ENCODE results near the gene PRKCZ. TPM values are rescaled to one million over a fixed set of nuclear protein-coding genes. Genes with fewer than 3 reads are reported as not detected.

The PRKCZ gene
- total RNA-seq, 1 donor from 2014 or later, result 32.6 TPM

DNA sequence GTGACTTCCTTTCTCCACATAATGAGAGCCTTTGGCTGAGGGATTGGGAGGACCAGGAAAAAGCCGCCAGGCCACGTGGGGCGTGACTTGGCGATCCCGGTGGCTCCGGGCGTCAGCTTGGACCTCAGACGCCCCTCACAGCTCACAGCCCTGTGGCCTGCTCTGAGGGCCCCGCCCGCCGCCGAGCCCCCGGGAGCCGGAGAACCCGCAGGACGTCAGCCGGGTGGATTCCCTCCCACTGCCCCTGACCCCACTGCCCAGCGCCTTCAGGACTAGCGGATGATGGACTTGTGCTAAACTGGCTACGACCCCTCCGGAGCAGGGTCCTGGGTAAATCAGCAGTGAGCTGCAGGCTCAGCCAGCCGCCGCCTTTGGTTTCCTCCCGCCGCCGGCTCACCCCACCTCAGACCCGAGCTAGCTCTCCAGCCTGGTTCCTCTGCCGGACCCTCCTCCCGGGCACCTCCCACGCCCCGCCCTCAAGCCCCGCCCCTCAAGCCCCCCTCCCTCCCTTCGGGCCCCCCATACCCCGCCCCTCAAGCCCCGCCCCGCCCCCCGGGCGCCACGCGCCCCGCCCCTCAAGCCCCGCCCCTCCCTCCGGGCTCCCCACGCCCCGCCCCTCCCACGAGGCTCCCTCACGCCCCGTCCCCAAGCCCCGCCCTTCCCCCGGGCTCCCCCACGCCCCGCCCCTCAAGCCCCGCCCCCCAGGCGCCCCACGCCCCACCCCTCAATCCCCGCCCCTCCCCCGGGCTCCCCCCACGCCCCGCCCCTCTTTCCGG lies 154.4 kb downstream of the PRKCZ start:
- no peaks in the 10 kb centered on the region for H3K36me3 ChIP-seq (ENCODE audit: insufficient read depth, low read length)
- Mint-ChIP-seq H3K36me3 (ENCODE audit: low read depth, unreplicated experiment) (peaks cover 3% of the 10 kb centered on the region), H3K4me3 (ENCODE audit: unreplicated experiment) (no peak overlapping the region), H3K27me3 (ENCODE audit: low read depth, unreplicated experiment) (peaks cover 5% of the 10 kb centered on the region), H3K9me3 (ENCODE audit: unreplicated experiment) (no peaks in the 10 kb centered on the region), H3K27ac (ENCODE audit: unreplicated experiment) (no peak overlapping the region), H3K4me1 (ENCODE audit: low read depth, unreplicated experiment) (peaks cover under 1% of the 10 kb centered on the region)
- no peaks in the 10 kb centered on the region for H3K27me3 ChIP-seq (ENCODE audit: insufficient read depth, low read length)
- H3K4me3 ChIP-seq (ENCODE audit: insufficient read depth, low read depth, low read length), result peak overlapping the region; percentile 60
- peak overlapping the region; percentile 53 for H3K27ac ChIP-seq (ENCODE audit: low read depth, low read length)
- FAIRE-seq (no peak), DNase-seq (ENCODE audit: low read depth) (peak; percentile 38)
- peaks cover 3% of the 10 kb centered on the region for H3K79me2 ChIP-seq (ENCODE audit: insufficient read depth, low read length)
- H2AFZ ChIP-seq (ENCODE audit: low read depth, low read length), result peak overlapping the region; percentile 82
- H3K4me1 ChIP-seq (ENCODE audit: insufficient read depth, low read length), result peaks cover 44% of the 10 kb centered on the region
- H3K9me3 ChIP-seq (ENCODE audit: insufficient read depth, low read depth, low read length), result no peaks in the 10 kb centered on the region
- H4K20me1 ChIP-seq (ENCODE audit: insufficient read depth, low read length), result no peaks in the 10 kb centered on the region
- peak overlapping the region; percentile 69 for H3K9ac ChIP-seq (ENCODE audit: low read length)
- TF ChIP-seq, protein P1, sequence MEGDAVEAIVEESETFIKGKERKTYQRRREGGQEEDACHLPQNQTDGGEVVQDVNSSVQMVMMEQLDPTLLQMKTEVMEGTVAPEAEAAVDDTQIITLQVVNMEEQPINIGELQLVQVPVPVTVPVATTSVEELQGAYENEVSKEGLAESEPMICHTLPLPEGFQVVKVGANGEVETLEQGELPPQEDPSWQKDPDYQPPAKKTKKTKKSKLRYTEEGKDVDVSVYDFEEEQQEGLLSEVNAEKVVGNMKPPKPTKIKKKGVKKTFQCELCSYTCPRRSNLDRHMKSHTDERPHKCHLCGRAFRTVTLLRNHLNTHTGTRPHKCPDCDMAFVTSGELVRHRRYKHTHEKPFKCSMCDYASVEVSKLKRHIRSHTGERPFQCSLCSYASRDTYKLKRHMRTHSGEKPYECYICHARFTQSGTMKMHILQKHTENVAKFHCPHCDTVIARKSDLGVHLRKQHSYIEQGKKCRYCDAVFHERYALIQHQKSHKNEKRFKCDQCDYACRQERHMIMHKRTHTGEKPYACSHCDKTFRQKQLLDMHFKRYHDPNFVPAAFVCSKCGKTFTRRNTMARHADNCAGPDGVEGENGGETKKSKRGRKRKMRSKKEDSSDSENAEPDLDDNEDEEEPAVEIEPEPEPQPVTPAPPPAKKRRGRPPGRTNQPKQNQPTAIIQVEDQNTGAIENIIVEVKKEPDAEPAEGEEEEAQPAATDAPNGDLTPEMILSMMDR (IDR thresholded peaks at IDR 0.05; ENCODE audit: insufficient read depth, low read depth, low read length), result no peak
- peak overlapping the region; percentile 93 for H3K4me2 ChIP-seq (ENCODE audit: low read length)

DNA sequence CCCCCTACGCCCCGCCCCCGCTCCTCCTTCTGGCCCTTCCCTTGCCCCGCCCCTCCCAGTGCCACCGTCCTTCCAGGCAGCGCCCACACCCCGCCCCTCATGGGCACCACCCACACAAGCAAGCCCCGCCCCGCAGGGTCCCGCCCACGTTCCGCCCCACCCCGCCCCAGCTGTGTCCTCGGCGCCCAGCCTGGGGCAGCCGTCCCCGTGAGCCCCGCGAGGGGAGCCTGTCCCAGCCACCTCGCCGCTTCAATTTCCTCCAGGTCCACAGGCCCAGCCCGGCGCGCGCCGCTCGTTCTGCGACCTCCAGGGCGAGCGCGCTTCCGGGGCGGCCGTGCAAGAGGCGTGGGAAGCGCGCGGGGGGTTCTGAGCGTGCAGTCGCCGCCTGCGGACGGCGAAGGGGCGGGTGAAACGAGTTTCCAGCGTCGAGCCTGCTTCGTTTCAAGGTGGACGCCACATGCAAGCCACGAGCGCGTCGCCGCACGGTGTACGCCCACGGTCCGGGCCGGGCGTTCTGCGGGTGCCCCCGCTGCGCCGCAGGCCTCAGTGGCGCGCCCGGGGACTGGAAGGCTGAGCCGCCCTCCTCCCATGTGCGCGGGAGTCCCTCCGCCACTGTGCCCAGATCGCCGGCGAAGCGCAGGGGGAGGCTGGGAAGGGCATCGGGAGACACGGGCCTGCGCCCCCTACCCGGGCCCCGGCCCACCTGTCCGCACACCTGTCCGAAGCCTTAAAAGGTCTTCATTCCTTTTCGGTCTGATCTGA lies 155.2 kb downstream of the PRKCZ start:
- H3K27me3 Mint-ChIP-seq (ENCODE audit: low read depth, unreplicated experiment), result peaks cover 5% of the 10 kb centered on the region
- Histone ChIP-seq H3K9me3 (ENCODE audit: insufficient read depth, low read depth, low read length) (no peaks in the 10 kb centered on the region), H3K36me3 (ENCODE audit: insufficient read depth, low read length) (no peaks in the 10 kb centered on the region), H3K79me2 (ENCODE audit: insufficient read depth, low read length) (peaks cover 3% of the 10 kb centered on the region), H3K4me1 (ENCODE audit: insufficient read depth, low read length) (peaks cover 44% of the 10 kb centered on the region), H3K4me2 (ENCODE audit: low read length) (peak overlapping the region; percentile 83), H4K20me1 (ENCODE audit: insufficient read depth, low read length) (no peaks in the 10 kb centered on the region), H3K9ac (ENCODE audit: low read length) (peak overlapping the region; percentile 46), H2AFZ (ENCODE audit: low read depth, low read length) (peak overlapping the region; percentile 71), H3K27me3 (ENCODE audit: insufficient read depth, low read length) (no peaks in the 10 kb centered on the region), H3K4me3 (ENCODE audit: insufficient read depth, low read depth, low read length) (peak overlapping the region; percentile 51), H3K27ac (ENCODE audit: low read depth, low read length) (no peak overlapping the region)
- H3K36me3 Mint-ChIP-seq (ENCODE audit: low read depth, unreplicated experiment), result peaks cover 3% of the 10 kb centered on the region
- DNase-seq (ENCODE audit: low read depth) (peak; percentile 77), FAIRE-seq (no peak)
- H3K4me1 Mint-ChIP-seq (ENCODE audit: low read depth, unreplicated experiment), result peaks cover 1% of the 10 kb centered on the region
- no peak overlapping the region for H3K27ac Mint-ChIP-seq (ENCODE audit: unreplicated experiment)
- no peaks in the 10 kb centered on the region for H3K9me3 Mint-ChIP-seq (ENCODE audit: unreplicated experiment)
- no peak overlapping the region for H3K4me3 Mint-ChIP-seq (ENCODE audit: unreplicated experiment)
- TF ChIP-seq, protein P1 (IDR thresholded peaks at IDR 0.05; ENCODE audit: insufficient read depth, low read depth, low read length), result no peak
- no peak for TF ChIP-seq EZH2 (IDR thresholded peaks at IDR 0.05; ENCODE audit: insufficient read depth, low read length)

All from astrocyte (in vitro differentiated cells and primary cell).